NK-92 (cell line): ENCODE data around the gene RXRA.

Experiments used
- DNase-seq: peaks from one replicate; lab custom pipeline; 2025; ENCODE audit not compliant: unreplicated experiment; lab: John Stamatoyannopoulos, UW

The RXRA gene

DNA sequence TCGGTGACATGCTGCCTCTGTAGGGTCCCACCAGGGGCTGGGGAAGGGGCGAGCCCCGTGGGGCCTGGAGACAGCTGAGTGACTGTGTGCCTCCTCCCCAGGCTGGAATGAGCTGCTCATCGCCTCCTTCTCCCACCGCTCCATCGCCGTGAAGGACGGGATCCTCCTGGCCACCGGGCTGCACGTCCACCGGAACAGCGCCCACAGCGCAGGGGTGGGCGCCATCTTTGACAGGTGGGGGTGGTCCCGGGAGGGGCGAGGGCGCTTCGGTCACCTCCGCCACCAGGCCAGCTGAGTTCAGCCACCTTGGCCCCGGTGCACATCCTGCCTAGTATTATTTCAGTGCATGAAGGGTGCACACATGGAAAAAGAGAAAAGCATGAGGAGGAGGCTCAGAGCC is 102.8 kb downstream of the RXRA start:
- DNase-seq, result no peak

DNA sequence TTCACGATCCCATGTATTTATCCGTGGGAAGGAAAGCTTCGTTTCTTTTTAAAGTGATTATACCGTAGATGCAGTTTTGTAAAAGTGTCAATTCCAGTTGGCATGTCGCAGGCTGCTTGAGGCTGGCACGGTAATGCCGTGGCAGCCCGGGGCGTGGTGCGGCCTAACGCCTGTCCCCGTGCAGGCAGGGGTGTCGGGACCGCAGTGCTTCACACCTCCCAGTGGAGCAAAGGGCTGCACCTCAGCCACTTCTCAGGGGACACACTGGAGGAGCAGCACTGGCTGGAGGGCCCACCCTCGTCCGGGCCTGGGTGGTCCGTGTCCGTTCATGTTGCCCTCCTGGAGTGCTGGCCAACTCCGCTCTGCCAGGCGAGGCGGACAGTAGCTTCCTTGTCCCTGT is 103.2 kb downstream of the RXRA start:
- DNase-seq, result no peak

DNA sequence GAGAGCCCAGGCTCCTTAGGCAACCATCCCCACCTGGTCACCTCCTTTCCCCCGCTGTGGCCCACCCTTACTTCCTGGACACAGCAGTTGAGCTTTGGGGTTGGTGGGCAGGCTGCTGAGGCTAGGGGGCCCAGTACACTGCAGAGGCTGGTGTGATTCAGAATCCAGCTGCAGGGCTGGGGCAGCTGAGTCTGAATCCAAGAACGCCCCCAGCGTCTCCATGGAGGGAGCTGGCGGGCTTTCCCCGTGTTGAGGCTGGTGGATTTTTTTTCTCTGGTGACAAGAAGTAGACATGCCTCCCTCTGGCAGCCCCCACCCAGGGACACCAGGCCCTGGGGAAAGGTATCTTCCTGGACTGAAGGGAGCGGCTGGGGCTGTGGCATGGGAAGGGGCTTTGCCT is 104.8 kb downstream of the RXRA start:
- no peak for DNase-seq

DNA sequence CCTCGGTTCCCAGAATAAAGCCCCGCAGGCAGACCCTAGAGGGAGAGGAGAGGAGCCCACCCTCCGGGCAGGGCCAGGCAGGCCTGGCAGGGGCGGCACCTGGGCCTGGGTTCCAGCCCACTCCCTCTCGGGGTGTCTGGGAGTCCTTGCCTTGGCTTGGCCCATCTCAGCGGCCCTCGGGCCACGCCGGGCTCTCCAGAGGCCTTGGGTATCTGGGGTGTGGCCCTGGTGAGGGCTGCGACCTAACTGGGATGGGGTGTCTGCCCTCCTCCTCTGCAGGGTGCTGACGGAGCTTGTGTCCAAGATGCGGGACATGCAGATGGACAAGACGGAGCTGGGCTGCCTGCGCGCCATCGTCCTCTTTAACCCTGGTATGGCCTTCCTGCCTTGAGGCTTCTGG is 105.4 kb downstream of the RXRA start:
- no peak for DNase-seq

DNA sequence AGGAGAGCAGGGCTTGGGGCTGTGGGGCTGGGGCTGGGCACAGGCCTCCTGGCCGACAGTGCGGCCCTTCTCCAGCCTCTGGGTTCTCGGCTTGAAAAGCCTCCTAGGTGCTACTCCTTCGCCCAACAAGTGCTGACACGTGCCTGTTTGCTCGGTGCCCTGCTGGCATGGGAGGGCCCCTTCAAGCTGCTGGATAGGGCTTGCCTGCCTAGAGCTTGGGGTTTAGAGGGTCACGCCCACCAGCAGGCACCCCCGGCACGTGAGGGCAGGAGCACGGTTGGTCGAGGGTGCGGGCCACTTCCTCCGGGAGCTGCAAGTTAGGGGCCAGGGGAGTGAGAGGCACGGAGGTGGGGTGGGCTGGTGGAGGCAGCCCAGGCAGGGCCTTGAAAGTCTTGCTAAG is 106.2 kb downstream of the RXRA start:
- DNase-seq, result no peak

DNA sequence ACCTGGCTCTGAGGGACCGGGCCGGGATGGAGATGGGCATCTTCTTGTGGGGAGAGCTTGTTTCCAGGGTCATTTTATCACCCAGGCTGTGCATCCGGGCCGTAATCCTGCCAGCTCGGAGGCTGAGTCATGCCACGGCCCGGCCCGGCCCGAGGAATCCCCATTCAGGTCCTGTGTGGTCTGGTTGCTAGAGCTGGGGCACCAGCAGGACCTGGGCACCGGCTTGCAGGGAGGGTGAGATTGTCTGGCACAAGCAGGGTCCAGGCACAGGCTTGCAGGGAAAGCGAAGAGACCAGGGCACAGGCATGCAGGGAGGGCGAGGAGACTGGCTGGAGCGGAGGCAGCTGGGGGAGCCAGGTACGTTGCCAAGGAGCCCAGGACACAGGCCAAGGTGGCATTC is 106.8 kb downstream of the RXRA start:
- DNase-seq, result no peak

DNA sequence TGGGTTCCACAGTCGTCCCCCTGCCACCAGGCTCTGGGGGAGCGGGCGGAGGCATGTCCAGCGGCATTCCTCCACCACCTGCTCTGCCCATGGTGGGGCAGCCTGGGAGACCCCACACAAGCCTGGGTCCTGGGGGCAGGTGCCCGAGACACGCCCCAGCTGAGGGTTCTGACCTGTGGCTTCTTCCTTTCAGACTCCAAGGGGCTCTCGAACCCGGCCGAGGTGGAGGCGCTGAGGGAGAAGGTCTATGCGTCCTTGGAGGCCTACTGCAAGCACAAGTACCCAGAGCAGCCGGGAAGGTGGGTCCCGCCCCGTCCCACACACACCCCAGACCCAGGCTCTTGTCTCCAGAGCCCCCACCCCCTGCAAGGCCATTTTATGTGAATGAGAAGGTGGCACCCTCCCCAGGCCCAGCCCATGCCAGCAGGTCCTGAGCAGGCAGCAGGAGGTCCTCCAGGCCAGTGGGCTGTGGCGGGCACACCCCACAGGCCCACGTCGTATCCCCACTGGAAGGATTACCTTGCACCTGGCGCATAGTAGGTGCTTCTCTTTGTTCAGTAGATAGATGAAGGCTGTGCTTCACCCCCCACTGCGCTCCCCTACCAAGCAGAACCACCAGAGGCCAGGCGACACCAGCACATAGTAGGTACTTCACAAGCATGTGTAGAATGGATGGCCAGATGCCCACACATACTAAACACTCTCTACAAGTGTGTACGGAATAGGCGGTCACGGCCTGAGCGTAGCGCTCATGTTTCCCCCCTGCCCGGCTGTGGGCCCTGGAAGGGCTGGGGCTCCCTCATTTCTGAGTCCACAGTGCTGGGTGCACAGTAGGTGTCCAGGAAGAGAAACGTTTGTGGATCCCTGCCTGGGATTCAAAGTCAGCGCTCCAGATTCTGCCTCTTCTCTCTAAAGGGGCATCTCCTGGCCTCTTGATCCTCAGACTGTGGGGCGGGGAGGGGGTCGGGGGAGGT is 107.9 kb downstream of the RXRA start:
- no peak for DNase-seq

DNA sequence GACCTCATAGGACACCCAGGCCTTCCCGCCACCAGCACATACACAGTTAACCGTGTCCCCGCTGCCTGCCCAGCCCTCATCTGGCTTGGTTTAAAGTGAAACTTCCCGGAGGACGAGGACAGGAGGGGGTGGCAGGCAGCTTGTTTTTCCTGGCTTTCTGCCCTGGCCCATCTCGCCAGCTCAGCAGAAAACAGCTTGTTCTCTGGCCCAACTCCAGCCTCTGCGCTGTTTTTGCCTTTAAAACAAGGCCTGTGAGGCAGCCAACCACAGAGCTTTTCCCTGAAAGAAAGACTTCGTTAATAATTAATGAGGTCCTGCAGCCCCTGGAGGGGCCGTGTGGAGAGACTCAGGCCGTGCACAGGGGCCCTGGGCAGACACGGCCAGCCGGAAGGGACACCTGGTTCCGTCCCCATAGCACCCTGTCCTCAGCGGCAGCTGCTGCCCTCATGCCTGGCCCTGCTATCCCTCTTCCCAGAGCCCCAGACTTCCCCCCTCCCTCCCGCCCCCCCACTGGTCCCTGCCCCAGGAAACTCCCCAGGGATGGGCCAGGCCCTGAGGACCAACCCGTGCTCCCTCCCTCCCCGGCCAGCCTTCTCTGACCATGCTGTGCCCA is 108.7 kb downstream of the RXRA start:
- DNase-seq, result no peak

DNA sequence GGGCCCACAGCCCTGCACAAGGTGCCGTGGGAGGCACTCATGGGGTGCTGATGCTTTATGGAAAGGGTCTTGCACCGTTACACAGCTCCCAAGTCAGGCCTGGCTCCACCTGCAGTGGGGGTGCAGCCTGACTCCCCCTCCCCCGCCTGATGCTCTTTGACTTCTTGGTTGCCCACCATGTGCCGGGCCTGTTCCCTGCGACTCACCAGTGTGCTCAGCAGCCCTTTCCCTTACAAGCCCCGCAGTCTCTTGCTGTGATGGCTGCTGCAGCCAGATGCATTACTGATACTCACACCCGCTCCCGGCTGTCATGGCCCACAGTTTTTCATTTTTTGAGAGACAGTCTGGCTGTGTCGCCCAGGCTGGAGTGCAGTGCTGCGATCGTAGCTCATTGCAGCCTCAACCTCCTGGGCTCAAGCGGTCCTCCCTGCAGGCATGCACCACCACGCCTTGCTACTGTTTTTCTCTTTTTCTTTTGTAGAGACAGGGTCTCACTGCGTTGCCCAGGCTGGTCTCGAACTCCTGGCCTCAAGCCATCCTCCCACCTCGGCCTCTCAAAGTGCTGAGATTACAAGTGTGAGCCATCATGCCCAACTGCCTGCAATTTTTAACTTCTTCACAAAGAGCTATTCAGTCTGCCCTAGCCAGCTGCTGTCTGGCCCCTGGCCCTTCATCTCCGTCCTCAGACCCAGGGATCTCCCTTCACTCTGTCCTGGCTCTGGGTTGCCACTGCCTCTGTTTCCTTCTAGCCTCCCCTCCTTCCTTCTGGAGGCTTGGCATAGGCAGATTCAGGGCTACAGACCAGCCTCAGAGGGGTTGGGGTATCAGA is 109.5 kb downstream of the RXRA start:
- no peak for DNase-seq

DNA sequence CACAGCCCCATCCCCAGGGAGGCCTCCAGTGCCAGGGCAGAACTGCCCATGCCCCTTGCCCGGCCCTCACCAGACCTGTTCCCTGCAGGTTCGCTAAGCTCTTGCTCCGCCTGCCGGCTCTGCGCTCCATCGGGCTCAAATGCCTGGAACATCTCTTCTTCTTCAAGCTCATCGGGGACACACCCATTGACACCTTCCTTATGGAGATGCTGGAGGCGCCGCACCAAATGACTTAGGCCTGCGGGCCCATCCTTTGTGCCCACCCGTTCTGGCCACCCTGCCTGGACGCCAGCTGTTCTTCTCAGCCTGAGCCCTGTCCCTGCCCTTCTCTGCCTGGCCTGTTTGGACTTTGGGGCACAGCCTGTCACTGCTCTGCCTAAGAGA is 110.1 kb downstream of the RXRA start:
- no peak for DNase-seq

DNA sequence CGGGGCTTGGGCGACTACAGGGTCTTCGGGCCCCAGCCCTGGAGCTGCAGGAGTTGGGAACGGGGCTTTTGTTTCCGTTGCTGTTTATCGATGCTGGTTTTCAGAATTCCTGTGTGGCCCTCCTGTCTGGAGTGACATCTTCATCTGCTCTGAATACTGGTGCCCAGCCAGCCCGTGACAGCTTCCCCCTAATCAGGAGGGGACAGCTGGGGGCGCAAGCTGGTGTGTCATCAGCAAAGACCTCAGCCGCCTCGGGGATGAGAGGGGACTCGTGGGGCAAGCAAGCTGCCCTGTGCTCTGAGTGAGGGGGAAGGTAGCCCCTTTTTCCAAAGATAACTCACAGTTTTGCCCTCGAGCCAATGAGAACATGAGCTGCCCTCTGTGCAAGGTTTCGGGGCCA is 110.7 kb downstream of the RXRA start:
- no peak for DNase-seq

DNA sequence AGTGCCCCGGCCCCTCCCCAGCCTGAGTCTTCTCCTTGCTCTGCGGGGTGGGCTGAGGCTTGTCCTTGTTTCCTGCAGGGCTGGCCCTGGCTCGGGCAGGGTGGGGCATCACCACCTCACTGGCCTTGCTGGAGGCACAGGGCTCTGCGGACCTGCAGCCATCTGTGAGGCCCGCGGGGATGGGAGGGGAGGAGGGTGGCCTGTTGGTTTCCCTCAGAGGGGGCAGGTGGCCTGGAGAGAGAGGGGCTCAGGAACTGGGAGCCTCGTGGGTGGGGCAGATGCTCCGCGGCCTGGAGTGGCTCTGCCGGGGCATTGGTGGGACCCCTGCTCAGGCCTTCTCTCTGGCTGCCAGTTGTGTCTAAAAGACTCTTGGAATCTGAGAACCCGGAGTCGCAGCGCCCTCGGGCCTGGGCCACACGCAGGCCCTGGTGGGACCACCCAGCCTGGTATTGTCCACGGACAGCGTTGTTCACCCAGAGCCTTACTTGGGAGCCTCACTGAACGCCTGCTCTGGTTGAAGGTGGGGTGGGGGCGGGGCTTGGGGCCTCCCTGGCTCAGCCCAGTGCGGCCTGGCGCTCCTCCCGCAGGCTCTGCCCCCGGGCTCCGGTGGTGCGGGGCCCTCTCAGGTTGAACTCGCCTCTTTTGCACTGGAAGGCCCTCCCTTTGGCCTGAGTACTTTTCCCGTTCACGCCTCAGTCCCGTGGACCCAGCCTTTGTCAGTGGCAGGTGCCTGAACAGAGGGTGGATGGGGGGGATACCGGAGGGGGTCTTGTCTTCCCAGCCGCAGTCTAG is 111.3 kb downstream of the RXRA start:
- DNase-seq, result no peak

DNA sequence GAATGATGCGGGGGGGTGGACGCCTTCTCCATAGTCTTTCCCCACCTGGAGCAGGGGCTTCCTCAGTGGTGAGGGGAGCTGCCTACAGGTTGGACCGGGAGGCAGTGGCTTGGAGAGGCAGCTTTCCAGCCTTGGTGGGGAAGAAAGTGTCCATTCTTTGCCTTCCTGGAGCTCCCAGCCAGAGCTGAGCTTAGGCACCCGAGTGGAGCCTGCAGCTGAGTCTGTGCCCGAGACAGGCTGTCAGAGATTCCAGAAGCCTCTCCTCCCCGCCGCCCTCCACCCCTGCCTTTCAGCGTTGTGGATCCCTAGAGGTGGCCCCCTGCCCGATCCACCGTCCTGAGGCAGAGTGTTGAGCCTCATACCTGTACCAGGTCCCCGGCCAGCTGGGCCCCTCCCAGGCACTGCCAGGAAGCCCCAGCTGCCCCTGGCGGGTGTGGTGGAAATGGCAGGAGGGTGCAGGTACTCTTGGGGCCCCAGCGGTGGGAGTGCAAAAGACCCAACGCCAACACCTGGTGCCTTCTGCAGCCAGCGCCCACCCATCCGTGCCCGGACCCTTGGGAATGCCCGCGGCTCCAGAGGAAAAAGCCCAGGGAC is 112.0 kb downstream of the RXRA start:
- DNase-seq, result no peak

DNA sequence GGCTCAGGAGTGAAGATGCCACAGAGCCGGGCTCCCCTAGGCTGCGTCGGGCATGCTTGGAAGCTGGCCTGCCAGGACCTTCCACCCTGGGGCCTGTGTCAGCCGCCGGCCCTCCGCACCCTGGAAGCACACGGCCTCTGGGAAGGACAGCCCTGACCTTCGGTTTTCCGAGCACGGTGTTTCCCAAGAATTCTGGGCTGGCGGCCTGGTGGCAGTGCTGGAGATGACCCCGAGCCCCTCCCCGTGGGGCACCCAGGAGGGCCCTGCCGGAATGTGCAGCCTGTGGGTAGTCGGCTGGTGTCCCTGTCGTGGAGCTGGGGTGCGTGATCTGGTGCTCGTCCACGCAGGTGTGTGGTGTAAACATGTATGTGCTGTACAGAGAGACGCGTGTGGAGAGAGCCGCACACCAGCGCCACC is 113.1 kb downstream of the RXRA start:
- no peak for DNase-seq

DNA sequence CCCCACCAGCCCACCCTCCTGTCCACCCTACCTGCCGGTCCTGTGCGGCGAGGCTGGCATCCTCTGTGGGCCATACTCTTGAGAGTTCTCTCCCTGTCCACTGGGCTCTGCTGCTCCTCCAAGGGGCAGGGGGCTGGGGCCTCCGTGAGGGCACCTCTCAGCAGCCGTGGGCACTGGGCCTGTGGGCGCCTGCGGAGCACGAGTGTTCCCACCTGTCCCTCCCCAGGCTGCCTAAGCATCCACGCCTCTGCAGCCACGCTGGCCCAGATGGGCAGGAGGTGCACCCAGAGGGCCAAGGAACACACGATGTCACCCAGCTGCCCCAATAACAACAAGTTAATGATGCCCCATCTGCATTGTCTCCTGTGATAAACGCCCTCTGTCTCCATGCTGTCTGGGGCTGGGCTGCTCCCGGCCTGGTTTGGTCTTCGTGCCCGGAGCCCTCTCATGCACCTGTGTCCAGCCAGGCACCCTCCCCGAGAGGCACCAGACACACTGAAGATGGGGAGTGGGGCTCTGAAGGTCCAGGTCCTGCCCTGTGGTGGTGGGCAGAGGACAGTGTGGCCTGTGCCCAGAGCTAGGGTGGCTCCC is 114.5 kb downstream of the RXRA start:
- no peak for DNase-seq

DNA sequence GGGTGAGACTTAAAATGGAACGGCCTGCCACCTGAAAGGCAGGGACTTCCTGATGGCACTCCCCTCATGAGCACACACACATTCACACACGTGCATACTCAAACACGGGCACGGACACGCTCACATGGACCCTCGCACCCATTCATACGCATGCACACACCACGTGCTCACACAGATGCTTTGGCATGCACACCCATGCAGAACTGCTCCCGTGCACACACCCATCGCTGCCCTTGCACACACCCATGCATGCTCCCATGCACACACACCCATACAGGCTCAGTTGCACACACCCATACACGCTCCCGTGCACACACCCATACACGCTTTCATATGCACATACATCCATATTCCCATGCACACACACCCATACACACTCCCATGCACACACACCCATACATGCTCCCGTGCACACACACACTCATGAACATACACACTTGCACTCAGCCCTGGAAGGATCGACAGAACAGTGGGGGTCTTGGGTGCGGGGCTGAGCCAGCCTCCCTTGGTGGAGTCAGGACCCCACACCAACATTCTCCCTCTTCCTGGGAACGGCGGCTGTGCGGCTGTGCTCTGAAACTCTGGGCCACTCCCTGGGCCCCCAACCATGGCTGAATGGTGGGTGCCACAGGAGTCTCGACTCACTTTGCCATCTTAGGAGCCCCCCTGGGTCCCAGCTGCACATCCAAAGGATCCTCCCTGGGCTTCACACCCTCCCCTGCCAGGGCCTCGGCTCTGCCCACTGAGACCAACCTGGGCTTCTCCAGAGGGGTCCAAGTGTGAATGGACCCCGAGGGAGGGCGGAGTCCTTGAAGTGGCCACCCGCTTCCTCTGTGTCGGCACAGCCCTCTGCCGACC is 115.2 kb downstream of the RXRA start:
- DNase-seq, result no peak

DNA sequence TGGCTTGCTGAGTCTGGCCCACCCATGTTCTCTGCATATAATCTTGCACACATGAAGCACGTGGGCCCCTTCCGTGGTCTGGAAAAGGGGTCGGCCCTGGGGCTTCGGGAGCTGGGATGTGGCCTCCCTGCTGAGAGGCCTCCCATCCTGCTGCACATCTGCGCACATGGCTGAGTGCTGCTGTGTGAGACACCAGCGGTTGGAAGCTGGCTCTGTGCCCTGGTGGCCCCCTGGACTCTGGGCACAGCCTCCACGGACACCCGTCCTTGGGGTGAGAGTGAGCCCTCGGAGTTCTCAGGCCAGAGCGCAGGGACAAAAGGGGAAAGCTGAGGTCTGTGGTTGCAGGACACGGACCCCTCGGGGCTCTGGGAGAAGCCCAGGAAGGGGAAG is 115.8 kb downstream of the RXRA start:
- no peak for DNase-seq

DNA sequence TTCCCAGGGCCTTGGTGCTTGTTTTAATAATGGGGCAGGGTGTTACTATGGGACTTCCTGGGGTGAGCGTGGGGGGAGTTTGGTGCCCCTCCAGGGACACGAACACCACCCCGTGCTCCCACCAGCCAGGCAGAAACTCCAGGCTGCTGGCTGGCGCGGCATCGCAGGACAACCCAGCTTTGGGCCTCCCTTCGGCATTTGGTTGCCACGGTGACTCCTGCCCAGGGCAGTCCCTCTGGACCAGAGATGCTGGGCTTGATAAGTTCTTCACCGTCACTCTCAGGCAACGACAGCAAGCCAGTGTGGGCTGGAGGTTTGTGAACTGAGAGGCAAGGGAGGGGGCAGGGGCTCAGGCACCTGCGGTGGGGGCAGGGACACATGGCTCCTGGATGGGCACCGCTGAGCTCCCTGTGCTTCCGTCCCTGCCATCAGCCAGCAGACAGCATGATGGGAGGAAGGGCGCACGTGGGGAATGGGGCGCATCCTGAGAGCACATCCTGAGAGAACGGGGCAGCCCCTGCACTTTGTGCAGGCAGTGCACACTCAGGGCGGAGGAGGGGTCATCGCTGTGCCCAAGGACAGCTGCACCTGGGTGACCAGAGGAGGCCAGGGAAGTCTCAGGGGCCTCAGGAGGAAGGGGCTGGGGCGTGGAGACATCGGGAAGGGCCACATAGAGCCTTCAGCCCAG is 116.4 kb downstream of the RXRA start:
- no peak for DNase-seq
